ENCODE measurements around the gene CPED1.
"Not testable (repeated sequence)": the region's sequence is repeated elsewhere in the genome, so short reads cannot be mapped to it uniquely, and the experiment has no call there.

CPED1 gene

DNA sequence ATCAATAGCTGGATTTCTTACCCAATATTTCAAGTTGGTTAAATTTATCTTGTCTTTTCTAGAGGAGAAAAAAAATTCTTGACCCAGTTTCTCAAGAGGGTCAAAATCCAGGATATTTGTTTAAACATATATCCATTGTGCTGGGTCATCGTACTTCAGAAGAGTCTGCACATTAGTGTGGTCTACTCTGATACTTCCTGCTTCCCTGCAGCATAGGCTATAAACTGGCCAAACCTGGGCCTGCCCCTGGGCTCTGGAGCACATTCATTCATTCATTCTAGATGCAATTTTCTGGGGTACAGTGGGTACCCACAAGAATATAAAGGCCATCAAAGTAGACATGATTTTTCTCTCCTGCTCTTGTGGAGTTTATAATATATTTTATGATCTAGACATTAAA lies 198.2 kb downstream of the CPED1 start:
- DNase-seq (ENCODE audit: low read depth): no peak

DNA sequence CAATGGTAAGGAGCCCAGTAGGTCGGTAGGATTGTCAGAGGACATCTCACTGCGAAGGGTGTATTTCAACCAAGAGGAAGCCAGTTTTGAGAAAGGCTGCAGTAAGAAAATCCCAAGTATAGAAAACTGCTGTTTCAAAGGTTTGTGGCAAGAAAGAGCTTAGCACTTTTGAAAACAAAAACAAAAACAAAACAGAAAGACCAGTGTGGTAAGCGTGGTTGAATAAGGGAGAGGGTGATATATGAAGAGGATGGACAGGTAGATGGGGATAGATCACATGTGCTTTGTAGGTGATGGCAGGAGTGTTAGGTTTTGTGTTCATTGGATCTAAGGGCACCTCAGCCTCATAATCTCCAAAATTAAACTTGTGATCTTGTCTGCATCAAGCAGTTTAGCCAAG lies 198.7 kb downstream of the CPED1 start:
- no peak for DNase-seq (ENCODE audit: low read depth)

- no peak for DNase-seq (ENCODE audit: low read depth)
These were observed 199.2 kb downstream of the CPED1 start for GRCh38 chr7:121187676-121188075.

- no peak for DNase-seq (ENCODE audit: low read depth)
These were observed 204.3 kb downstream of the CPED1 start for GRCh38 chr7:121192834-121193233.

- DNase-seq (ENCODE audit: low read depth): no peak
These were observed 206.5 kb downstream of the CPED1 start for GRCh38 chr7:121195010-121195409.

DNA sequence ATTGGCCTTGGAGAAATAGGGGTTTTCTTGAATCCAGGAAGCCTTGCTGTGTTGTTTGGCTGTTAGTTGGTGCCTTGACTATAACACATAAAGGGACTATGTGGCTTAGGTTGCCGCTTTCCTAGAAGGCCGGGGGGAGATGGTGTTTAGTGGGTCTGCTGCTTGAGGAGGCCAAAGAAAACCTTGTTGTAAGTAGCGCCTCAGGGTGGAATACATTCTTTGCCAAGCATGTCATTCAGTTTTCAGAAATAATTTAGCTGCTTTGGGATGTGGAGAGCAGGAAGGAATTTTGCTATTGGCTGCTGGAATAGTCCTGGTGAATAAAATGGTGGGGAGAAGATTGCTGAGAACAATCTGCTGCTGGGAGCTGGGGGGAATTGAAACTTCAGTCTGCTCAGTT lies 207.4 kb downstream of the CPED1 start:
- peak; percentile 19 for DNase-seq (ENCODE audit: low read depth)

- DNase-seq (ENCODE audit: low read depth): no peak
These were observed 207.8 kb downstream of the CPED1 start for GRCh38 chr7:121196286-121196685.

GRCh38 chr7:121197455-121197854 lies 208.9 kb downstream of the CPED1 start:
- DNase-seq (ENCODE audit: low read depth): no peak

DNA sequence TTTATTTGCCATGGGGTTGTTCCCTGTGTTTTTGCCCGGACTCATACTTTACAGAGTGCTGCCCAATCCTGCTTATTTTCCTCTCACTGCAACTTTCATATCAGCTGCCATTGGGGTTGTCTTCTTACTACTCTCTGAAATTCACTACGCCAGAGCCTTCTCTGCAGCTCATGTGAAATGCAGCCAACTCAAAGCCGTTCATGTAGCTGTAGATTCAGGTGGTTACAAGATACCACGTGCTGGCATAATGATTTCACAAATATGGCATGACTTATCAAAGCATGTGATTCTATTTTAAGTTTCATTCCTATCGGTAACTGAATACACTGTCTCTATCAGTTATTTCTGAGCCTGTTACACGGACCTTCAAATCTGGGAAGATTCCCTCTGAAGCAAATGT lies 210.0 kb downstream of the CPED1 start:
- DNase-seq (ENCODE audit: low read depth): no peak

- DNase-seq (ENCODE audit: low read depth): no peak
These were observed 213.6 kb downstream of the CPED1 start for GRCh38 chr7:121202125-121202524.

- peak; percentile 5 for DNase-seq (ENCODE audit: low read depth)
These were observed 214.3 kb downstream of the CPED1 start for GRCh38 chr7:121202834-121203233.

GRCh38 chr7:121204537-121204936 lies 216.0 kb downstream of the CPED1 start:
- peak; percentile 31 for DNase-seq (ENCODE audit: low read depth)

DNA sequence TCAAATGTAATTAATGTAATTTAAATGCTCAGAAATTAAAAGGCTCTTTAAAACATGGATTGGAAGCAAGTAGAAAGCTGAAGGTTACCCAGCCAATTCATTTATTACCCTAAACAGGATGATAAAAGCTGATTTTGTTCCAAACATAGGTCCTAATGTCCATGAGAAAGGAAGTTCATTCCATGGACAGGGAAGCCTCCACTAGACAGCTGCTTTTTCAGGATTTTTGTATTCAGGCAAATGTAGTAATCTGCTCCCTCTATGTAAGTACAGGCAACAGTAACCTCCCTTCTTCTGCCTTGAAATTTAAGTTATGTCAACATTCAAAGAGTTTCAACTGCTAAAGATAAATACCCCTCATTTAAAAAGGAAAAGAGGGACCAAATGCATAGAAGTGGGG lies 217.3 kb downstream of the CPED1 start:
- no peak for DNase-seq (ENCODE audit: low read depth)

DNA sequence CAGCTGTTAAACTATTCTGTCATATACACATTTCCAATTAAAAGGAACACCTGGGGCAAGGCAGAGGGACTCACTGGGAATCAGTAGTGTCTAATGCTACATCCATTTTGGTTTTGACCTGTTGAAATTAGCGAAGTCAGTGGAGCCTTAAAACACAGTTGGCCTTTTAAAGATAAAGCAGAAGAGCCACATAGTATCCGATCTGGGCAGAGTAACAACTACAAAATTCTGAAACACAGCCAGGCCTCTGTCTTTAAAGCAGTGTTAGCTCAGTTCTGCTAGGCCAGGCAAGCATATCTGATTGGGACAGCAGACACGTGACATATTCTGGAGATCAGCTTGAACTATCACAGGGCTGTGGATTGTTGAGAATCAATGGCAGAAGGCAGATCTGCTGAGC lies 222.7 kb downstream of the CPED1 start:
- DNase-seq (ENCODE audit: low read depth): no peak

DNA sequence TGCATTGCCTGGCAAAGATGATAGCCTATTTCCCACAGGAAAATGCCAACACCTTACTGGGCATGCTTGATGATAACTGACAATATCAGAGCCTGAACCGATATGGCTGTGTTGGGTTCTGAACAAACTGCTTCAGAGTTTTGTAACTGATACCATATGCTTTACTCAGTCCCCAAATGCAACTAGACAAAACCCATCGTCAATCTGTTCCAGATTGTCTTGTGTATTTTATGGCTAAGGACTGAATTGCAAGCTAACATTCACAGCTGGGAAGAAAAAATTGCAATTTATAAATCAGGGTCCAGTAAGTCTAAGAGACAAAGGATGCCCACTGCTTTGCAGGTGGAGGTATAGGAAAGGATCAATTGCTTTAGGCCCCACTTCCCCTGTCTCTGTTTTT lies 223.5 kb downstream of the CPED1 start:
- no peak for DNase-seq (ENCODE audit: low read depth)

- no peak for DNase-seq (ENCODE audit: low read depth)
These were observed 226.1 kb downstream of the CPED1 start for GRCh38 chr7:121214657-121215056.

- no peak for DNase-seq (ENCODE audit: low read depth)
These were observed 230.5 kb downstream of the CPED1 start for GRCh38 chr7:121219026-121219425.

DNA sequence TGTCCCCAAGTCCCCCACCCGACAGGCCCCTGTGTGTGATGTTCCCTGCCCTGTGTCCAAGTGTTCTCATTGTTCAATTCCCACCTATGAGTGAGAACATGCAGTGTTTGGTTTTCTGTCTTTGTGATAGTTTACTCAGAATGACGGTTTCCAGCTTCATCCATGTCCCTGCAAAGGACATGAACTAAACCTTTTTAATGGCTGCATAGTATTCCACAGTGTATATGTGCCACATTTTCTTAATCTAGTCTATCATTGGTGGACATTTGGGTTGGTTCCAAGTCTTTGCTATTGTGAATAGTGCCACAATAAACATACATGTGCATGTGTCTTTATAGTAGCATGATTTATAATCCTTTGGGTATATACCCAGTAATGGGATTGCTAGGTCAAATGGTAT lies 232.6 kb downstream of the CPED1 start:
- not testable (repeated sequence) for DNase-seq (ENCODE audit: low read depth)

DNA sequence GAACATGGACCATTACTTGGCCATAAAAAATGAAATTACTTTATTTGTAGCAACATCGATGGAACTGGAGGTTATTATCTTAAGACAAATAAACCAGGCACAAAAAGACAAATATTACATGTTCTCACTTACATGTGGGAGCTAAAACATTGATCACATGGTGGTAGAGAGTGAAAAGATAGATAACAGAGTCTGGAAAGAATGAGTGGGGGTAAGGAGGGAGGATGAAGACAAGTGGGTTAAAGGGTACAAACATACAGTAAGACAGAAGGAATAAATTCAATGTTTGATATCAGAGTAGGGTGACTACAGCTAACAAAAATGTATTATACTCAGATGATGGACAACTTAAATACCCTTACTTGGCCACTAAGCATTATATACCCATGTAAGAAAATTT lies 240.3 kb downstream of the CPED1 start:
- no peak for DNase-seq (ENCODE audit: low read depth)

GRCh38 chr7:121235201-121235600 lies 246.7 kb downstream of the CPED1 start:
- no peak for DNase-seq (ENCODE audit: low read depth)

- DNase-seq (ENCODE audit: low read depth): no peak
These were observed 249.1 kb downstream of the CPED1 start for GRCh38 chr7:121237601-121238000.

GRCh38 chr7:121244120-121244870 lies 255.8 kb downstream of the CPED1 start:
- DNase-seq (ENCODE audit: low read depth): no peak

DNA sequence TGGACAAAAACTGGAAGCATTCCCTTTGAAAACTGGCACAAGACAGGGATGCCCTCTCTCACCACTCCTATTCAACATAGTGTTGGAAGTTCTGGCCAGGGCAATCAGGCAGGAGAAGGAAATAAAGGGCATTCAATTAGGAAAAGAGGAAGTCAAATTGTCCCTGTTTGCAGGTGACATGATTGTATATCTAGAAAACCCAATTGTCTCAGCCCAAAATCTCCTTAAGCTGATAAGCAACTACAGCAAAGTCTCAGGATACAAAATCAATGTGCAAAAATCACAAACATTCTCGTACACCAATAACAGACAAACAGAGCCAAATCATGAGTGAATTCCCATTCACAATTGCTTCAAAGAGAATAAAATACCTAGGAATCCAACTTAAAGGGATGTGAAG lies 262.9 kb downstream of the CPED1 start:
- DNase-seq (ENCODE audit: low read depth): not testable (repeated sequence)

GRCh38 chr7:121252523-121253235 lies 264.2 kb downstream of the CPED1 start:
- DNase-seq (ENCODE audit: low read depth): not testable (repeated sequence)

Measured in ELR (cell line).